GM18520 (cell line): ENCODE data around the gene VSTM4.

Experiments
- ATAC-seq: cut with Tn5 transposase; IDR thresholded peaks from one replicate; pipeline ENCODE4 v1.9.1; 2021; ENCODE audit not compliant: unreplicated experiment

Gene VSTM4

GRCh38 chr10:49115015-49115795, at the start of gene VSTM4:
VSTM4 (minus strand) TSS chr10:49115522; CDS start chr10:49115485, 37 bp downstream.
- no peak for ATAC-seq

GRCh38 chr10:49164559-49165188, 49.4 kb upstream of the VSTM4 start:
- ATAC-seq, result no peak

GRCh38 chr10:49163741-49164140, 48.4 kb upstream of the VSTM4 start:
- no peak for ATAC-seq

- ATAC-seq, result no peak
Measured at GRCh38 chr10:49162761-49163310, 47.5 kb upstream of the VSTM4 start.

- no peak for ATAC-seq
Measured at GRCh38 chr10:49162063-49162462, 46.7 kb upstream of the VSTM4 start.

GRCh38 chr10:49161411-49161997, 46.2 kb upstream of the VSTM4 start:
- ATAC-seq, result no peak

- no peak for ATAC-seq
Measured at GRCh38 chr10:49160814-49161213, 45.5 kb upstream of the VSTM4 start.

GRCh38 chr10:49160110-49160509, 44.8 kb upstream of the VSTM4 start:
- ATAC-seq, result no peak

GRCh38 chr10:49158915-49159314, 43.6 kb upstream of the VSTM4 start:
- ATAC-seq, result no peak

- no peak for ATAC-seq
Measured at GRCh38 chr10:49158404-49158803, 43.1 kb upstream of the VSTM4 start.

GRCh38 chr10:49157229-49157628, 41.9 kb upstream of the VSTM4 start:
- no peak for ATAC-seq

GRCh38 chr10:49154641-49155040, 39.3 kb upstream of the VSTM4 start:
- ATAC-seq, result no peak

- ATAC-seq, result no peak
Measured at GRCh38 chr10:49153971-49154370, 38.6 kb upstream of the VSTM4 start.

- no peak for ATAC-seq
Measured at GRCh38 chr10:49153115-49153514, 37.8 kb upstream of the VSTM4 start.

GRCh38 chr10:49152663-49153062, 37.3 kb upstream of the VSTM4 start:
- no peak for ATAC-seq

GRCh38 chr10:49152037-49152436, 36.7 kb upstream of the VSTM4 start:
- ATAC-seq, result no peak

- no peak for ATAC-seq
Measured at GRCh38 chr10:49151481-49151880, 36.2 kb upstream of the VSTM4 start.

- no peak for ATAC-seq
Measured at GRCh38 chr10:49151025-49151445, 35.7 kb upstream of the VSTM4 start.

GRCh38 chr10:49150426-49150825, 35.1 kb upstream of the VSTM4 start:
- no peak for ATAC-seq

GRCh38 chr10:49149881-49150280, 34.6 kb upstream of the VSTM4 start:
- ATAC-seq, result no peak

GRCh38 chr10:49144058-49144720, 28.9 kb upstream of the VSTM4 start:
- no peak for ATAC-seq
